ENCODE results near the gene LAGE3. TPM values are rescaled to one million over a fixed set of nuclear protein-coding genes. Genes with fewer than 3 reads are reported as not detected.

LAGE3 gene
- total and polyA plus RNA-seq, 2 donors (not counting 3 experiments of a cell fraction or from before 2014, with no cell fraction given), result 14.3 to 31.9 TPM

GRCh38 chrX:154508384-154508745 lies 29.3 kb upstream of the LAGE3 start:
- ChIA-PET POLR2A (no interaction called here), CTCF (no interaction called here)
- FAIRE-seq, result no peak
- no TSS peak for BruUV-seq (replicated peaks)
- DNase-seq (ENCODE audit: low read depth, low spot score), result no peak
- Histone ChIP-seq H3K9me1 (replicated peaks; ENCODE audit: control insufficient read depth, extremely low read depth, insufficient read depth, low read length) (no peaks in the 10 kb centered on the region), H3K79me2 (ENCODE audit: control insufficient read depth, insufficient read depth, low read length) (no peaks in the 10 kb centered on the region), H3K9me3 (replicated peaks; ENCODE audit: control insufficient read depth, insufficient read depth, low read length) (no peaks in the 10 kb centered on the region), H4K20me1 (replicated peaks; ENCODE audit: control insufficient read depth, extremely low read depth, insufficient read depth, low read length) (no peaks in the 10 kb centered on the region), H3K27ac (ENCODE audit: insufficient read depth, low read depth, low read length) (no peak overlapping the region), H3K4me3 (replicated peaks in 1 of 3; ENCODE audit: insufficient read depth in 1 of 3, low read depth in 1 of 3, low read length in 3 of 3) (no peak overlapping the region), H3K9ac (replicated peaks; ENCODE audit: extremely low read depth, insufficient read depth, low read length) (no peak overlapping the region), H3K36me3 (ENCODE audit: control insufficient read depth in 2 of 2, extremely low read depth in 1 of 2, insufficient read depth in 2 of 2, low read length in 2 of 2) (no peaks in the 10 kb centered on the region), H3K27me3 (ENCODE audit: control insufficient read depth in 2 of 2, insufficient read depth in 2 of 2, low read length in 2 of 2) (no peaks in the 10 kb centered on the region), H3K4me1 (ENCODE audit: control insufficient read depth, extremely low read depth, insufficient read depth, low read length) (peaks cover 6% of the 10 kb centered on the region), H3K4me2 (ENCODE audit: insufficient read depth, low read length) (no peak overlapping the region), H2AFZ (ENCODE audit: low read depth, low read length) (no peak overlapping the region)
- TF ChIP-seq POLR2AphosphoS5 (IDR thresholded peaks at IDR 0.05; ENCODE audit: insufficient read depth, low read depth, low read length), result no peak
- no peak for TF ChIP-seq JUN (IDR thresholded peaks at IDR 0.05; ENCODE audit: borderline replicate concordance, insufficient read depth, insufficient read length, low read depth)
- TF ChIP-seq FOS (IDR thresholded peaks at IDR 0.05; ENCODE audit: borderline replicate concordance, insufficient read depth, low read length), result no peak
- TF ChIP-seq CTCF (IDR thresholded peaks at IDR 0.05; ENCODE audit: extremely low read depth in 1 of 2, insufficient read depth in 1 of 2, low read depth in 1 of 2, low read length in 2 of 2), result no peak
- no peak for TF ChIP-seq EZH2 (IDR thresholded peaks at IDR 0.05; ENCODE audit: borderline replicate concordance, low read depth, low read length, severe bottlenecking)
- TF ChIP-seq GATA2 (IDR thresholded peaks at IDR 0.05; ENCODE audit: insufficient read depth, insufficient read length, low read depth, low read length), result no peak
- TF ChIP-seq POLR2A (IDR thresholded peaks at IDR 0.05; ENCODE audit: low read depth, low read length), result no peak
- TF ChIP-seq MAX (IDR thresholded peaks at IDR 0.05; ENCODE audit: insufficient read depth, insufficient read length), result no peak
- no peak for TF ChIP-seq MYC (IDR thresholded peaks at IDR 0.05; ENCODE audit: low read depth, low read length)
- dilution Hi-C loops (cut with MboI; ENCODE audit: extremely low pct_ligation_motif_present, low sequenced_read_pairs), result no loop called here
- intact Hi-C loops (cut with micrococcal nuclease), result no loop called here

Measured in endothelial cell of umbilical vein (primary cell).